Mucosa of descending colon (tissue), 3 donors: ENCODE results near the gene MARCO. TPM values are rescaled to one million over a fixed set of nuclear protein-coding genes. Genes with fewer than 3 reads are reported as not detected.

Source experiments
- ATAC-seq: fragments of 200-7000 bp; cut with Tn5 transposase; one replicate; pipeline ENCODE4 v1.9.1; 2020; ENCODE audit warnings: mild to moderate bottlenecking, moderate library complexity
- DNase-seq, 3 donors: peaks; one replicate each; pipeline ENCODE4 v3.0.0-alpha.2; 2020
- H3K36me3 ChIP-seq: fragments of 200-600 bp; one replicate; pipeline ENCODE4 v1.8.0; 2021; ENCODE audit warnings: low read depth, mild to moderate bottlenecking
- H3K4me1 ChIP-seq: fragments of 200-600 bp; one replicate; pipeline ENCODE4 v1.8.0; 2021; ENCODE audit warnings: low read depth, mild to moderate bottlenecking
- H3K4me3 ChIP-seq: fragments of 200-600 bp; one replicate; pipeline ENCODE4 v1.8.0; 2021; ENCODE audit warnings: mild to moderate bottlenecking
- H3K9me3 ChIP-seq: fragments of 200-600 bp; one replicate; pipeline ENCODE4 v1.8.0; 2021; ENCODE audit warnings: mild to moderate bottlenecking
- intact Hi-C, 2 donors: fragments of 100-400 bp; cut with DNase I in 1 of 2; cut with micrococcal nuclease in 1 of 2; formaldehyde crosslinking; loops; one replicate each; pipeline versions ENCODE4 v1.11.0 to v1.11.1; 2022; cut with DNase I, micrococcal nuclease
- total RNA-seq, 3 donors: library from RNA; stranded (reverse); fragmentation: NEBNext Ultra II Directional in 2 of 3; extraction: Animal tissue kit (Norgen Biotek cat#: 25700) in 2 of 3; gene quantifications; one replicate each; pipeline versions ENCODE4 v1.2.1 to v1.2.4, GENCODE V29; 2021 to 2023
- TF ChIP-seq, protein P1 (sequence below): fragments of 200-600 bp; IDR thresholded peaks from one replicate; pipeline ENCODE4 v1.8.0; 2022; ENCODE audit warnings: antibody characterized with exemption, mild to moderate bottlenecking
- donor health status: DM: no; HTN: no; CAD: no; lungs with moderate emphysema.
- donor health status: DM: no; HTN: no; CAD: no.
- donor health status: DM: no; HTN: yes; CAD: no.

Gene MARCO
- total RNA-seq, 3 donors from 2014 or later = 0.69 to 13.3 (median 10.4) TPM

DNA sequence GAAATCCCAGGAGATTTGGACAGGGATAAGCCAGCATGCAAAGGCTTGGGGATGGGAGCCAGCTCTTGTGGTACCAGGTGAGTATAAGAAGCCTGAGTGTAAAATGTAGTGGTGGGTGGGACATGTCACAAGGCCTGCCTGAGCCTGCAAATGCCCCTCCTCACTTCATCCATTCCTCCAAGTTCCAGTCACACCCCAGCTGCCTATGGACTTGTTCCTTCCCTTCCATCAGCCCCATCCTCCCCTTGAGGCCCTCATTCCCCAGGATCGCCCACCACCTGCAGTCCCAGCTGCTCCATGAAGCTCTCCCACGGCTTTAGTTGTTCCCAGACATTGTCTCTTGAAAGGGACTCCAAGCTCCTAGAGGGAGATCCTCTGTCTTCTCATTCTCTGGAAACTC, 81.5 kb downstream of the MARCO start:
- intact Hi-C loops = no loop called here
- H3K4me1 ChIP-seq = no peaks in the 10 kb centered on the region
- TF ChIP-seq, protein P1, sequence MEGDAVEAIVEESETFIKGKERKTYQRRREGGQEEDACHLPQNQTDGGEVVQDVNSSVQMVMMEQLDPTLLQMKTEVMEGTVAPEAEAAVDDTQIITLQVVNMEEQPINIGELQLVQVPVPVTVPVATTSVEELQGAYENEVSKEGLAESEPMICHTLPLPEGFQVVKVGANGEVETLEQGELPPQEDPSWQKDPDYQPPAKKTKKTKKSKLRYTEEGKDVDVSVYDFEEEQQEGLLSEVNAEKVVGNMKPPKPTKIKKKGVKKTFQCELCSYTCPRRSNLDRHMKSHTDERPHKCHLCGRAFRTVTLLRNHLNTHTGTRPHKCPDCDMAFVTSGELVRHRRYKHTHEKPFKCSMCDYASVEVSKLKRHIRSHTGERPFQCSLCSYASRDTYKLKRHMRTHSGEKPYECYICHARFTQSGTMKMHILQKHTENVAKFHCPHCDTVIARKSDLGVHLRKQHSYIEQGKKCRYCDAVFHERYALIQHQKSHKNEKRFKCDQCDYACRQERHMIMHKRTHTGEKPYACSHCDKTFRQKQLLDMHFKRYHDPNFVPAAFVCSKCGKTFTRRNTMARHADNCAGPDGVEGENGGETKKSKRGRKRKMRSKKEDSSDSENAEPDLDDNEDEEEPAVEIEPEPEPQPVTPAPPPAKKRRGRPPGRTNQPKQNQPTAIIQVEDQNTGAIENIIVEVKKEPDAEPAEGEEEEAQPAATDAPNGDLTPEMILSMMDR = no peak

DNA sequence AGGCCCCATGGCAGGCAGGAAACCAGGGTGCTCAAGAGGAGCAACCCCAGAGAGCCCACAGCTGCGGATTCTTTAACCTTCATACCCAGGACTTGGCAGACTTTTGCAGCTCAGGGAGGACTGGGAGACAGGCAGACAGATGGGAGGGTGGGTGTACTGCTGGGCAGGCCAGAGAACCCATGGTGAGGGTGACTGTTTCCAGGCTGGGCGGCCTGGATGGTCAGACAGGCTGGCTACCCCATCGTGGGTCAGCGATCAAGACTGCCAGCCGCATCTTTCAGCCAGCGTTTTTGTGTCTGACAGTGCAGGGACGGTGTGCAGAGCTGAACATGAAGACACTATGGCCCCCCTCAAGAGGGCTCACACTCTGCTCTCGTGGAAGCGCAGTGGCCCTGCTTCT, 82.2 kb downstream of the MARCO start:
- H3K36me3 ChIP-seq = no peaks in the 10 kb centered on the region
- H3K4me1 ChIP-seq = no peaks in the 10 kb centered on the region
- DNase-seq = no peak
- H3K9me3 ChIP-seq = no peaks in the 10 kb centered on the region
- H3K4me3 ChIP-seq = no peak overlapping the region
- TF ChIP-seq, protein P1 = no peak
- intact Hi-C loops = no loop called here
- no peak for ATAC-seq

More for the DNA sequence above, 81.5 kb downstream of the MARCO start:
- Histone ChIP-seq H3K4me3 (no peak overlapping the region), H3K9me3 (no peaks in the 10 kb centered on the region), H3K36me3 (no peaks in the 10 kb centered on the region)
- ATAC-seq (no peak), DNase-seq (no peak)

DNA sequence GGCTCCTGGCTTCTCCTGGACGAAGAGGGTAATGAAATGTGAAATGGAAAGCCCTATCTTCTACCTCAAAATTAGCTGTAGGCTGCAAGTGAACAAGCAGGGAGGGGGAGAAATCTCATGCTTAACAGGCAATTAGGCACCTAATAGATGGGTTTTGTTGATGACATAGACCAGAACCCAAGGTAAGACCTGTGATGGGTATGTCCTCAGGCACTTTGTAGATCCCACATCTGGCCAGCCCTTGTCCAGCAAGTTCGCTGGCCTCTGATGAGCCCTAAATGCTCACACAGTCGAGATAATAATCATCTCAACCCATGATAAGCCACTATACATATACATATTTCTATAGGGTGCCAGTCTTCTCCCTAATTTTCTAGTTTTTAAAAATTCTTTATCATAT, 82.6 kb downstream of the MARCO start:
- ATAC-seq (no peak), DNase-seq (no peak)
- Histone ChIP-seq H3K4me1 (no peaks in the 10 kb centered on the region), H3K4me3 (no peak overlapping the region), H3K36me3 (no peaks in the 10 kb centered on the region), H3K9me3 (no peaks in the 10 kb centered on the region)
- TF ChIP-seq, protein P1 = no peak
- intact Hi-C loops = no loop called here

DNA sequence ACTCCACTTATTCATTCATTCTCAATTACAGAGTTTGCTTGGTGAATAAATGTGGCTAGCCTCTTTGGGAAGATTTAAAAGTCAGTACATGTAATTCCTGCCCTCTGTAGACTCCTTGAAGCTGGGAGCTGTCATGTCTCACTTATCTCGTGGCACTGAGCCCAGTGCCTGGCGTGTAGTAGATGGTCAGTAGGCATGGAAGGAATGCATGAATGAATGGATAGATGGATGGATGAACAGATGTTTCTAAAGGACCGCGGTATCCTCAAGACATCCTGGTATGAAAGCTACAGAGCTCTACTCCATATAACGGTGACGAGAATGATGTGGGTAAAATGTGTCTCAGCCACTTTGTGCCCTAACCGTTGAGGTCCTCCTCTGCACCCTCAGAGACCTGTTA, 83.0 kb downstream of the MARCO start:
- H3K9me3 ChIP-seq = no peaks in the 10 kb centered on the region
- intact Hi-C loops = no loop called here
- no peaks in the 10 kb centered on the region for H3K36me3 ChIP-seq
- H3K4me1 ChIP-seq = no peaks in the 10 kb centered on the region
- TF ChIP-seq, protein P1 = no peak
- H3K4me3 ChIP-seq = no peak overlapping the region
- no peak for DNase-seq
- no peak for ATAC-seq

DNA sequence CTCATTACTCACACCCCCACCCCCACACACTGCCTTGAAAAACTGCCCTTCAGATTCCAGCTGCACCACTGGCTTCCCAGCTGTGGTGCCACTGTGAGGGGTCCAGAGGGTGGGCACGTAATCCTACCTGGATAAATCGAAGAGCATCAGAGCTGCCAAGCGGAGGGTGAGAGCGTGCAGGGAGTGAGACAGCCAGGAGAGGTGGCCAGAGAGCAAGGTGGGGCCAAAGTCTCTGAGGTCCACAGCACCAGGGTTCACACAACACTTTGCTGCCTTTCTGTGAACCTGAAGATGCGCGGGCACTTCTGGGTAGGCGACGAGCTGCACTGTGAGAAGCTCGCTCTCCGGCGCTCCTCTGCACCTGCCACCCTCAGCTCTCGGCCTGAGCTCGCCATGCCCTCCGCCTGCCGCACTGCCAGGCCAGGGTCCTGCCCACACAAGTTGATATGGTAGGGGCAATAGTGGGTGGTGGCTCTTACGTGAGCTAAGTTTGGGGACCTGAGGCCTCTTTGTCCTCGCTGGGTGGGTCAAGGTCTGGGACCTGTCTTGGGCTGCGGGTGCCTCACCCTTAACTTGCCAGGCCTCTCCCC, 83.9 kb downstream of the MARCO start:
- Histone ChIP-seq H3K4me1 (no peaks in the 10 kb centered on the region), H3K9me3 (no peaks in the 10 kb centered on the region), H3K4me3 (no peak overlapping the region), H3K36me3 (no peaks in the 10 kb centered on the region)
- no peak for DNase-seq
- intact Hi-C loops = no loop called here
- no peak for ATAC-seq
- TF ChIP-seq, protein P1 = no peak

DNA sequence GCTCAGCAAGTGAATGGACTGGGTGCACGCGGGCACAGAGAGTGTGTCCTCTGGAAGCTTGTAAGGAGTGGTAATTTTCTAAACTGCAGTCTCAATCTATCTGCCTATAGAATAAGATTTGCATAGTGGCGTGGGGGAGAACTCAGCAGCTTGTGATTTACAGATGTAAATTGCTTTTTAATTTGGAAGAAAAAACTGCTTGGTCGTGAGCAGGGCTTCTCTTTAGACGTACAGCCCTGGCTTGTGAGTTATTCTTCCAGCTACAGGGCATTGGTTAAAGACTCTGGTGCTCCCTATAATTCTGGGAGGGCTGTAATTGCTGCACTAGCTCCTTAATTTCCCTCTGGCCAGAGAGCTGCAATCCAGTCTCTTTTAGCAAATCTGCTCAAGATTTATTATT, 84.9 kb downstream of the MARCO start:
- TF ChIP-seq, protein P1 = no peak
- Histone ChIP-seq H3K4me1 (no peaks in the 10 kb centered on the region), H3K4me3 (no peak overlapping the region), H3K9me3 (no peaks in the 10 kb centered on the region), H3K36me3 (no peaks in the 10 kb centered on the region)
- no peak for DNase-seq
- no peak for ATAC-seq
- intact Hi-C loops = no loop called here
